Tibial nerve (tissue), 4 donors: ENCODE measurements around the gene SPRR5.

ENCODE experiments used
- EP300 ChIP-seq, 2 donors: sonication (generic); formaldehyde crosslinking; IDR thresholded peaks; one replicate each; pipeline ENCODE4 v1.6.1; 2017; ENCODE audit warnings: antibody characterized with exemption in 2 of 2, mild to moderate bottlenecking in 1 of 2
- POLR2A ChIP-seq, 2 donors: fragments of 450-650 bp; IDR thresholded peaks; one replicate each; pipeline ENCODE4 v1.6.1; 2017; ENCODE audit warnings: antibody characterized with exemption in 2 of 2, mild to moderate bottlenecking in 2 of 2, moderate library complexity in 2 of 2
- TF ChIP-seq, protein P1 (sequence below), 5 experiments: fragments of 200-600 bp in 3 of 5; fragments of 450-650 bp in 2 of 5; sonication (generic) in 3 of 5; IDR thresholded peaks; one replicate each; pipeline ENCODE4 v1.5.1; 2016 to 2019; ENCODE audit warnings: antibody characterized with exemption in 5 of 5, mild to moderate bottlenecking in 3 of 5, moderate library complexity in 2 of 5

DNA sequence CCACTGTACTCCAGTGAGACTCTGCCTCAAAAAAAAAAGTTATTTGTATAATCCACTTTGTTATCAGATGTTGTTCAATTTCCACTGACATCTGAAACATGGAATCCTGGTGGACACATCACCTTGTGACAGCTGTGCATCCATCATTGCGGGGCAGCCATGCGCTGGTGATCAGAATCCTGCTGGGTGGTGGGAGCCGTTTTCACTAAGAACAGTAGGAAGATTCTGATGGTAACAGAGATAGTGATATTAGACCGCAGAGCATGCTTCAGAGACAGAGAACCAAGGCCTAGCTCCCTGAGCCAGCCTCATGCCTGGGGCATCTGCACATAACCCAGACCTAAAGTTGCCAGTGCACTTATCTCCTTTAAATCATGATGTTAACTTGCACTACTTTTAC is 51.5 kb downstream of the SPRR5 start:
- TF ChIP-seq, protein P1, sequence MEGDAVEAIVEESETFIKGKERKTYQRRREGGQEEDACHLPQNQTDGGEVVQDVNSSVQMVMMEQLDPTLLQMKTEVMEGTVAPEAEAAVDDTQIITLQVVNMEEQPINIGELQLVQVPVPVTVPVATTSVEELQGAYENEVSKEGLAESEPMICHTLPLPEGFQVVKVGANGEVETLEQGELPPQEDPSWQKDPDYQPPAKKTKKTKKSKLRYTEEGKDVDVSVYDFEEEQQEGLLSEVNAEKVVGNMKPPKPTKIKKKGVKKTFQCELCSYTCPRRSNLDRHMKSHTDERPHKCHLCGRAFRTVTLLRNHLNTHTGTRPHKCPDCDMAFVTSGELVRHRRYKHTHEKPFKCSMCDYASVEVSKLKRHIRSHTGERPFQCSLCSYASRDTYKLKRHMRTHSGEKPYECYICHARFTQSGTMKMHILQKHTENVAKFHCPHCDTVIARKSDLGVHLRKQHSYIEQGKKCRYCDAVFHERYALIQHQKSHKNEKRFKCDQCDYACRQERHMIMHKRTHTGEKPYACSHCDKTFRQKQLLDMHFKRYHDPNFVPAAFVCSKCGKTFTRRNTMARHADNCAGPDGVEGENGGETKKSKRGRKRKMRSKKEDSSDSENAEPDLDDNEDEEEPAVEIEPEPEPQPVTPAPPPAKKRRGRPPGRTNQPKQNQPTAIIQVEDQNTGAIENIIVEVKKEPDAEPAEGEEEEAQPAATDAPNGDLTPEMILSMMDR (IDR thresholded peaks at IDR 0.05), result no peak
- TF ChIP-seq POLR2A (IDR thresholded peaks at IDR 0.05) (no peak), EP300 (IDR thresholded peaks at IDR 0.05) (no peak)
